Esophagus muscularis mucosa (tissue), 4 donors: ENCODE results near the gene KCNQ2. TPM values are rescaled to one million over a fixed set of nuclear protein-coding genes. Genes with fewer than 3 reads are reported as not detected.

Source experiments
- DNase-seq: peaks from one replicate; pipeline ENCODE4 v3.0.0-alpha.2; 2017; ENCODE audit errors: extremely low spot score
- H3K27ac ChIP-seq, 4 donors: fragments of 200-600 bp; sonication (generic); replicated peaks in 1 of 4; 1 replicate in 3 of 4; 2 replicates in 1 of 4; pipeline ENCODE4 v1.5.1; 2016 to 2019; ENCODE audit warnings: mild to moderate bottlenecking in 1 of 4
- H3K27me3 ChIP-seq, 4 donors: fragments of 200-600 bp; sonication (generic); one replicate each; pipeline versions ENCODE4 v1.5.1 to v1.6.0; 2016 to 2019
- H3K36me3 ChIP-seq, 4 donors: fragments of 200-600 bp; sonication (generic); one replicate each; pipeline ENCODE4 v1.5.1; 2016 to 2019
- H3K4me1 ChIP-seq, 4 donors: fragments of 200-600 bp; sonication (generic); one replicate each; pipeline ENCODE4 v1.5.1; 2016 to 2019
- H3K4me3 ChIP-seq, 4 donors: fragments of 200-600 bp; sonication (generic); 1 replicate in 2 of 4; 2 replicates in 2 of 4; pipeline ENCODE4 v1.5.1; 2016 to 2019; ENCODE audit warnings: mild to moderate bottlenecking in 4 of 4, moderate library complexity in 1 of 4
- H3K9me3 ChIP-seq, 4 donors: fragments of 200-600 bp; sonication (generic); 1 replicate in 3 of 4; 2 replicates in 1 of 4; pipeline ENCODE4 v1.5.1; 2016 to 2019
- EP300 ChIP-seq: sonication (generic); formaldehyde crosslinking; IDR thresholded peaks from one replicate; pipeline ENCODE4 v1.6.1; 2017; ENCODE audit warnings: antibody characterized with exemption
- POLR2A ChIP-seq: fragments of 450-650 bp; IDR thresholded peaks from one replicate; pipeline ENCODE4 v1.6.1; 2017; ENCODE audit warnings: antibody characterized with exemption, moderate library complexity, mild to moderate bottlenecking, low read depth
- POLR2AphosphoS5 ChIP-seq, 2 donors: sonication (generic); formaldehyde crosslinking; IDR thresholded peaks; one replicate each; pipeline ENCODE4 v1.6.1; 2017; ENCODE audit warnings: antibody characterized with exemption in 2 of 2
- WGBS: methylation state at CpG from one replicate; pipeline ENCODE4 v1.1.5; 2018; 5-methylcytosine and 5-hydroxymethylcytosine counted together
- intact Hi-C: fragments of 100-400 bp; cut with DNase I; formaldehyde crosslinking; loops from one replicate; pipeline ENCODE4 v1.15.1; 2023
- total RNA-seq, 4 donors: library from RNA; depleted of rRNA; stranded (reverse); fragments of >200 nt; gene quantifications; one replicate each; pipeline versions ENCODE4 v1.1.0 to v1.2.1, GENCODE V29; 2016
- TF ChIP-seq, protein P1 (sequence below), 3 experiments: fragments of 200-600 bp in 2 of 3; fragments of 450-650 bp in 1 of 3; sonication (generic) in 2 of 3; IDR thresholded peaks; one replicate each; pipeline ENCODE4 v1.5.1; 2017 to 2019; ENCODE audit warnings: antibody characterized with exemption in 3 of 3, mild to moderate bottlenecking in 2 of 3, moderate library complexity in 1 of 3

The KCNQ2 gene
- total RNA-seq, 4 donors from 2014 or later = 0.11 to 1.6 (median 0.50) TPM; not detected in 1

DNA sequence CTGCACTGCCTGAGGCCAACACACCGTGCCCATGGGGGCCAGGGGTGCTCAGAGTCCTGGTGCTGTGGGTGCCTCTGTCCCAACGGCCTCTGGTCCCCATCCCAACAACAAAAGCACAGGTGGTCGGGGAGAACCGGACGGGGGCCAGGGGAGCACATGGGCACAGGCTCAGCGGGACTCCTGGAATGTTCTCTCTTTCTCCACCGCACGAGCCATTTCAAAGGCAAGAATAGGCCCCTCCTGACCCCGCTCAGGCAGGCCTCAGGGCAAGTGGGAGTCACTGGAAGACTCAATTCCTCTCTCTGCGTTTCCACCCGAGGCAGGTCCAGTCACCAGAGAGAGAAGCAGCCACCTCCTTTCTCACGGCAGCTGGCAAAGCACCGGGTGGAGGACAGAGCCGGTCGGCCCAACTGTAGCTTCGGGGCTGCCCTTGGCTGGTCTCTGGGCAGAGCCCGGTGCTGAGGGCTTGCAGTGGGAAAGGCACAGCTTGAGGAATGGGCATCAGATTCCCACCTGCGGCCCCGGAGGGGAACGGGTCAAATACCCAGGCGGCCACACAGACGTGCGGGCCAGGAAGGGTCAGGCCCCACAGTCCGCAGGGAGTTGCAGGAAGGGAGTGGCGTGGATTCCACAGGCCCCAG is 55.2 kb downstream of the KCNQ2 start:
- no peaks in the 10 kb centered on the region for H3K9me3 ChIP-seq
- intact Hi-C loops = no loop called here
- no peaks in the 10 kb centered on the region for H3K36me3 ChIP-seq
- H3K27me3 ChIP-seq = peaks cover 0 to 100% (median 0%) of the 10 kb centered on the region in 4 donors
- no peak for DNase-seq
- WGBS = 65% methylated on average over 10 of the region's 25 CpGs
- TF ChIP-seq EP300 (no peak), POLR2A (no peak)
- H3K27ac ChIP-seq = no peak overlapping the region
- no peaks in the 10 kb centered on the region for H3K4me1 ChIP-seq
- H3K4me3 ChIP-seq = no peak overlapping the region

DNA sequence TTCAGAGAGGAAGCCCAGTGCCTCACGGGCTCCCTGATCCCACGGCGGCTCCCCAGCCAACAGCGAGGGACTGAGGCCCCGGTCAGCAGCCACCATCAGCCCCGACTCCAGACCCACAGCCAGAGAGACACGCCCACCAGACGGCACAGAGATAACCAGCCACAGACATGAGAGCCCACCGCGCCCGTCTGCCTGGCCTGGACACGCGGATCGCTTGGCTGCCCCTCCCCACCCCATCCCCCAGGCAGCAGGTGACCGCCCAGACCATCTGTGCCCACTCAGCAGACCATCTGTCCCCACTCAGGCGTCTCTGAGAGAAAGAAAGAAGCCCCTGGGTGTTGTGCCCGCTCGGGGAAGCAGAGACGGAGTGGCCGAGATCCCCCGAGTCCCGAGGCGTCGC is 55.8 kb downstream of the KCNQ2 start:
- Histone ChIP-seq H3K4me1 (no peaks in the 10 kb centered on the region), H3K4me3 (no peak overlapping the region), H3K9me3 (no peaks in the 10 kb centered on the region), H3K36me3 (no peaks in the 10 kb centered on the region), H3K27me3 (peaks cover 0 to 100% (median 0%) of the 10 kb centered on the region in 4 donors), H3K27ac (no peak overlapping the region)
- intact Hi-C loops = no loop called here
- DNase-seq = no peak
- TF ChIP-seq POLR2AphosphoS5 (IDR thresholded peaks at IDR 0.05) (no peak), POLR2A (no peak), EP300 (no peak)
- TF ChIP-seq, protein P1, sequence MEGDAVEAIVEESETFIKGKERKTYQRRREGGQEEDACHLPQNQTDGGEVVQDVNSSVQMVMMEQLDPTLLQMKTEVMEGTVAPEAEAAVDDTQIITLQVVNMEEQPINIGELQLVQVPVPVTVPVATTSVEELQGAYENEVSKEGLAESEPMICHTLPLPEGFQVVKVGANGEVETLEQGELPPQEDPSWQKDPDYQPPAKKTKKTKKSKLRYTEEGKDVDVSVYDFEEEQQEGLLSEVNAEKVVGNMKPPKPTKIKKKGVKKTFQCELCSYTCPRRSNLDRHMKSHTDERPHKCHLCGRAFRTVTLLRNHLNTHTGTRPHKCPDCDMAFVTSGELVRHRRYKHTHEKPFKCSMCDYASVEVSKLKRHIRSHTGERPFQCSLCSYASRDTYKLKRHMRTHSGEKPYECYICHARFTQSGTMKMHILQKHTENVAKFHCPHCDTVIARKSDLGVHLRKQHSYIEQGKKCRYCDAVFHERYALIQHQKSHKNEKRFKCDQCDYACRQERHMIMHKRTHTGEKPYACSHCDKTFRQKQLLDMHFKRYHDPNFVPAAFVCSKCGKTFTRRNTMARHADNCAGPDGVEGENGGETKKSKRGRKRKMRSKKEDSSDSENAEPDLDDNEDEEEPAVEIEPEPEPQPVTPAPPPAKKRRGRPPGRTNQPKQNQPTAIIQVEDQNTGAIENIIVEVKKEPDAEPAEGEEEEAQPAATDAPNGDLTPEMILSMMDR (IDR thresholded peaks at IDR 0.05) = no peak
- 88% methylated on average over 15 of the region's 24 CpGs for WGBS

DNA sequence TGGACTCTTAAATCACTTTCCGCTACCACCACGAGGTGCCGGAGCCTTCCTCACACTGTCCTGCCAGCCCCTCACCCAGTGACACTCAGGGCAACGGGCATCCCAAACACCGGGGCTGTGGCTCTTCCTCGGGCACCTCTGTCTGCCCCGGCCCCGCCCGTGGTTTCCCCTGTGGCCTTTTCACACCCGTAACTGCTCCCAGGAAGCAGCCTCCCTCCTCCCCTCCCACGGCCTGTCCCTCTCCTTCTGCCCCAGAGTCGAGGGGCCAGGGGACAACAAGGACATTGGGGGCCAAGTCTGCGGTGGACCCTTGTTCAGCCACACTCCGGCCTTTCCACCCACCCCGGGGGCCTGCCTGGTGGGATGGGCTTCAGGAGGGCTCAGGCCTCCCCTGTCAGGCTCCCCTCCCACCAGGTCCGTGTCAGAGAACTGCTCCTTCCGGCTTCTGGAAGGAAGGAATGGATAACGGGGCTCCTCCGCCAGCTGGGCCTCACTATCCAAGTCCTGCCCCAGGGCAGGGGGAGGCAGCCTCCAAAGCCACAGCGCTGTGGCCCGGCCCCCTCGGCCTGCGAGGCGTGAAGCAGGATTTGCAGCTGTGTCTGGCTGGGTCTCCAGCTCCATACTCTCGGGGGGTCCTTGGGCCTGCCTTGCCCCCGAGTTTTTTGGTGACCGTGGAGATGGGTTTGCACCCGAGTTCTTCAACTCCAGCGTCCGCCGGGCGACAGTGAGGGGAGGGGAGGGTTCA is 56.6 kb downstream of the KCNQ2 start:
- no peaks in the 10 kb centered on the region for H3K36me3 ChIP-seq
- DNase-seq = no peak
- 75% methylated on average over 28 of the region's 32 CpGs for WGBS
- no peaks in the 10 kb centered on the region for H3K9me3 ChIP-seq
- TF ChIP-seq, protein P1 (IDR thresholded peaks at IDR 0.05) = no peak
- no peaks in the 10 kb centered on the region for H3K4me1 ChIP-seq
- intact Hi-C loops = no loop called here
- H3K27me3 ChIP-seq = peaks cover 0 to 100% (median 0%) of the 10 kb centered on the region in 4 donors
- H3K27ac ChIP-seq = no peak overlapping the region
- H3K4me3 ChIP-seq = no peak overlapping the region

DNA sequence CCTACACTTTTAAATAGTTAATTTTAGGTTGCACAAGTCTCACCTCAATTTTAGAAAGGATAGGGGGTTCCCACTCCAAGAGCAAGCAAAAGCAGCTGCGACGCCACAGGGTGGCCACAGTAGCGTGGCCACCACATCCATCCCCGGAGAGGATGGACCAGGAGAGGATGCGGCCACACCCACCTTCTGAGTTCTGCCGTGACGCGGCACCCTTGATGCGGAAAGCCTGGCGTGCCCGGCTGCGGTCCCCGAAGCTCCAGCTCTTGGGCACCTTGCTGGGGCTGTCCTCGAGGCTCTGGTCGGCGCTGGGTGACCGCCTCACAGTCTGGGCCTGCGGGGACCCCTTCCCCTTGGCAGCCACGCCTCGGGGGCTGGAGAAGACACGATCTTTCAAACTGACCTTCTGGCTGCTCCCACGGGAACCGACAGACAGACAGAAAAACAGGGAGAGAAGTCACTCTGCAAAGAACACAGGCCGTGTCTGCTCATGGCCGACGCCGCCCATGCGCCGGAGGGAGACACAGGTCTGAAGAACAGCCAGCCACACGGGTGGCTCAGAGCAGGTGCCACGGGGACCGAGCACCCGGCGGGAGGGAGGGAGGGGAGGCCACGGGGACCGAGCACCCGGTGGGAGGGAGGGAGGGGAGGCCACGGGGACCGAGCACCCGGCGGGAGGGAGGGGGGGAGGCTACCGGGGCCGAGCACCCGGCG is 57.6 kb downstream of the KCNQ2 start:
- no peaks in the 10 kb centered on the region for H3K9me3 ChIP-seq
- H3K27me3 ChIP-seq = peaks cover 0 to 100% (median 0%) of the 10 kb centered on the region in 4 donors
- TF ChIP-seq, protein P1 (IDR thresholded peaks at IDR 0.05) = no peak
- TF ChIP-seq POLR2AphosphoS5 (IDR thresholded peaks at IDR 0.05) = no peak
- H3K36me3 ChIP-seq = no peaks in the 10 kb centered on the region
- intact Hi-C loops = no loop called here
- no peaks in the 10 kb centered on the region for H3K4me1 ChIP-seq
- 86% methylated on average over 17 of the region's 45 CpGs for WGBS
- no peak overlapping the region for H3K27ac ChIP-seq
- no peak for DNase-seq
- no peak overlapping the region for H3K4me3 ChIP-seq

DNA sequence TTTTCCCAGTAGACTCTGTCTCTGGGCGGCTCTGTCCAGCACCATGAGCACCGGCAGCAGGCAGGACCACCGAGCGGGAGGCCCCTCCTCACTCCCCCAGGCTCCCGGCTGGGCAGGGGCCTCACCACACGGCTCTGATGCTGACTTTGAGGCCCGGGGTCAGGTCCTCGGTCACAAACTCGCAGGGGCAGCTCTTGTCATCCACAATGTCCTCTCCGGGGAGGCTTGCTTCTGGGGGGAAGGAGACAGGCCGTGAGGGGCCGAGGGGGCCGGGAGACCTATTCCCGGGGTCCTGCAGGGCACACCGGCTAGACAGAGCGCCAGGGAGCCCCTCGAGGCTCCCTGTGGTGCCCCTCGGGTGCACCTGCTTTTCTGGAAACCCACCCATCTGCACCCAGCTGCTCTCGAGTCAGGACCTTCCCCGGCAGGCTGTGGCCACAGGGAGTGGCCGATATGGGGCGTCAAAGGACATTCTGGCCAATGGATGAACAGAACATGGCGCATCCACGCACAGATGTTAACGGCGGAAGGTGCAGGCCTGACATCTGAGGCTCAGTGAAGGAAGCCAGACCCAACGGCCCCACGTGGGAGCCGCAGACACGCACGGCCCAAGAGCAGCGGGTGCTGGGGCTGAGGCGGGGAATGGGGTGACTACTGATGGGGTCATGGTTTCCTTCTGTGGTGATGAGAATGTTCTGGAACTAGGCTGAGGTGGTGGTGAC is 58.3 kb downstream of the KCNQ2 start:
- Histone ChIP-seq H3K4me1 (no peaks in the 10 kb centered on the region), H3K4me3 (no peak overlapping the region), H3K9me3 (no peaks in the 10 kb centered on the region), H3K27me3 (peaks cover 0 to 97% (median 0%) of the 10 kb centered on the region in 4 donors), H3K36me3 (no peaks in the 10 kb centered on the region), H3K27ac (no peak overlapping the region)
- 86% methylated on average over 19 of the region's 33 CpGs for WGBS
- TF ChIP-seq POLR2A = no peak
- TF ChIP-seq, protein P1 (IDR thresholded peaks at IDR 0.05) = no peak
- no peak for TF ChIP-seq EP300
- no peak for TF ChIP-seq POLR2AphosphoS5 (IDR thresholded peaks at IDR 0.05)
- intact Hi-C loops = no loop called here
- DNase-seq = no peak
